HG03457 (cell line): ENCODE measurements around the gene BPIFA3.

Source experiments
- ATAC-seq: cut with Tn5 transposase; IDR thresholded peaks from one replicate; pipeline ENCODE4 v1.9.1; 2021; ENCODE audit warnings: moderate number of reproducible peaks; ENCODE audit not compliant: unreplicated experiment

Gene BPIFA3

GRCh38 chr20:33259371-33259770 is 42.2 kb downstream of the BPIFA3 start:
- no peak for ATAC-seq

- ATAC-seq, result no peak
These were observed 44.3 kb downstream of the BPIFA3 start for GRCh38 chr20:33261465-33261864.

GRCh38 chr20:33262658-33263065 is 45.5 kb downstream of the BPIFA3 start:
- ATAC-seq, result no peak

GRCh38 chr20:33263784-33264183 is 46.6 kb downstream of the BPIFA3 start:
- no peak for ATAC-seq

- ATAC-seq, result no peak
These were observed 50.5 kb downstream of the BPIFA3 start for GRCh38 chr20:33267701-33268100.

- ATAC-seq, result no peak
These were observed 55.2 kb downstream of the BPIFA3 start for GRCh38 chr20:33272155-33272873.

- no peak for ATAC-seq
These were observed 56.1 kb downstream of the BPIFA3 start for GRCh38 chr20:33273117-33273851.

GRCh38 chr20:33275215-33275614 is 58.1 kb downstream of the BPIFA3 start:
- ATAC-seq, result no peak

GRCh38 chr20:33275871-33276270 is 58.7 kb downstream of the BPIFA3 start:
- no peak for ATAC-seq

- no peak for ATAC-seq
These were observed 59.4 kb downstream of the BPIFA3 start for GRCh38 chr20:33276303-33277113.
